HepG2 (cell line): ENCODE measurements around the gene VWA1. TPM values are rescaled to one million over a fixed set of nuclear protein-coding genes. Genes with fewer than 3 reads are reported as not detected.

Source experiments
- ATAC-seq: fragments of 200-7000 bp; cut with Tn5 transposase; 3 replicates; pipeline ENCODE4 v1.9.1; 2020; ENCODE audit warnings: mild to moderate bottlenecking, moderate library complexity
- BruUV-seq: library from RNA; stranded (reverse); fragments of 400-500 nt; replicated peaks from 2 replicates; lab custom pipeline; 2021; lab: Mats Ljungman, UMichigan
- CTCF ChIA-PET: fragments of 300-600 bp; formaldehyde crosslinking; extraction: SDS; loops from one replicate; lab custom pipeline; 2021; ENCODE audit warnings: low total read pairs, inconsistent platforms, low intra/inter-chr PET ratio; lab: Yijun Ruan, JAX
- POLR2A ChIA-PET: fragments of 350-600 bp; sonication (Branson Sonifier 250); formaldehyde crosslinking; loops from one replicate; lab custom pipeline; 2020; ENCODE audit warnings: antibody characterized with exemption, inconsistent platforms; lab: Yijun Ruan, JAX
- DNase-seq: peaks from one replicate; pipeline ENCODE4 v3.0.0-alpha.2; 2015; ENCODE audit warnings: low spot score
- FAIRE-seq: peaks from 3 replicates; lab custom pipeline; 2011; peaks lifted over from hg19 to GRCh38; lab: Jason Lieb, UNC
- H2AFZ ChIP-seq: one replicate; pipeline ENCODE4 v1.6.1; 2011; ENCODE audit warnings: low read length, inconsistent platforms
- H3K27ac ChIP-seq: fragments of 300-600 bp; 3 replicates; pipeline ENCODE4 v1.8.0; 2011; ENCODE audit warnings: mixed run types, mild to moderate bottlenecking, mixed read lengths, low read length, inconsistent platforms; ENCODE audit not compliant: insufficient read depth; ENCODE audit errors: extremely low read length
- H3K27me3 ChIP-seq, 2 experiments: fragments of 200-600 bp in 1 of 2; 2 replicates in 1 of 2; 3 replicates in 1 of 2; pipeline versions ENCODE4 v1.6.0 to v1.8.0; 2011; ENCODE audit warnings: low read length in 2 of 2, mild to moderate bottlenecking in 2 of 2, moderate library complexity in 2 of 2, inconsistent platforms in 1 of 2; ENCODE audit not compliant: insufficient read depth in 2 of 2, control insufficient read depth in 1 of 2
- H3K36me3 ChIP-seq, 2 experiments: fragments of 200-600 bp in 1 of 2; replicated peaks in 1 of 2; 2 replicates in 1 of 2; 3 replicates in 1 of 2; pipeline versions ENCODE4 v1.5.1 to v1.8.0; 2011; ENCODE audit warnings: low read length in 2 of 2, inconsistent platforms in 1 of 2; ENCODE audit not compliant: insufficient read depth in 2 of 2, control insufficient read depth in 1 of 2
- H3K4me1 ChIP-seq: 2 replicates; pipeline ENCODE4 v1.5.1; 2012; ENCODE audit warnings: low read length, inconsistent platforms; ENCODE audit not compliant: insufficient read depth
- H3K4me2 ChIP-seq: 2 replicates; pipeline ENCODE4 v1.6.0; 2011; ENCODE audit warnings: low read depth, low read length, inconsistent platforms
- H3K4me3 ChIP-seq, 3 experiments: fragments of 200-600 bp in 1 of 3; sonication (generic), shearing (Covaris generic) in 1 of 3; replicated peaks in 1 of 3; 2 replicates each; pipeline ENCODE4 v1.5.1; 2011 to 2016; ENCODE audit warnings: low read length in 3 of 3, inconsistent platforms in 2 of 3, low read depth in 2 of 3, mild to moderate bottlenecking in 2 of 3, control low read depth in 1 of 3, mixed read lengths in 1 of 3; ENCODE audit not compliant: insufficient read depth in 1 of 3
- H3K79me2 ChIP-seq: one replicate; pipeline ENCODE4 v1.6.1; 2011; ENCODE audit warnings: low read length, inconsistent platforms; ENCODE audit not compliant: insufficient read depth
- H3K9ac ChIP-seq: 2 replicates; pipeline ENCODE4 v1.6.0; 2011; ENCODE audit warnings: mild to moderate bottlenecking, low read depth, low read length, inconsistent platforms; ENCODE audit not compliant: insufficient read depth
- H3K9me3 ChIP-seq: 2 replicates; pipeline ENCODE4 v1.5.1; 2012; ENCODE audit warnings: mild to moderate bottlenecking, low read length
- H4K20me1 ChIP-seq: 2 replicates; pipeline ENCODE4 v1.6.0; 2011; ENCODE audit warnings: inconsistent platforms, mild to moderate bottlenecking, low read length, moderate library complexity; ENCODE audit not compliant: insufficient read depth
- FOXC1 ChIP-seq: sonication (generic); formaldehyde crosslinking; IDR thresholded peaks from 2 replicates; pipeline ENCODE4 v1.8.0; 2022; ENCODE audit warnings: mild to moderate bottlenecking, missing genetic modification reagents, borderline replicate concordance
- GATA4 ChIP-seq: sonication (generic); IDR thresholded peaks from 2 replicates; pipeline ENCODE4 v1.6.1; 2016; ENCODE audit warnings: antibody characterized with exemption, low read depth, borderline replicate concordance
- HES4 ChIP-seq: sonication (generic); formaldehyde crosslinking; IDR thresholded peaks from 2 replicates; pipeline ENCODE4 v1.9.0; 2021; ENCODE audit warnings: mild to moderate bottlenecking, missing genetic modification reagents, borderline replicate concordance
- IKZF1 ChIP-seq: fragments of 450-650 bp; IDR thresholded peaks from 2 replicates; pipeline ENCODE4 v1.7.1; 2016
- MEIS1 ChIP-seq: sonication (generic); formaldehyde crosslinking; IDR thresholded peaks from 2 replicates; pipeline ENCODE4 v1.9.0; 2021; ENCODE audit warnings: mild to moderate bottlenecking, missing genetic modification reagents, moderate library complexity, borderline replicate concordance
- MEIS2 ChIP-seq: sonication (generic); formaldehyde crosslinking; IDR thresholded peaks from 2 replicates; pipeline ENCODE4 v1.9.0; 2021; ENCODE audit warnings: mild to moderate bottlenecking, missing genetic modification reagents
- PCBP1 ChIP-seq: fragments of 200-400 bp; formaldehyde crosslinking; IDR thresholded peaks from 2 replicates; pipeline ENCODE4 v1.6.1; 2017; ENCODE audit warnings: mild to moderate bottlenecking, low read depth, low read length, borderline replicate concordance
- PPARG ChIP-seq: conservative IDR thresholded peaks from 2 replicates; pipeline ENCODE4 v1.6.1; 2016; ENCODE audit warnings: missing biosample characterization, missing genetic modification reagents
- RFXANK ChIP-seq: IDR thresholded peaks from 2 replicates; pipeline ENCODE4 v1.6.1; 2016
- SNAPC4 ChIP-seq: sonication (generic); formaldehyde crosslinking; IDR thresholded peaks from 2 replicates; pipeline ENCODE4 v1.4.0; 2020; ENCODE audit warnings: mild to moderate bottlenecking, missing genetic modification reagents
- ZNF234 ChIP-seq: sonication (generic); formaldehyde crosslinking; conservative IDR thresholded peaks from 2 replicates; pipeline ENCODE4 v1.5.1; 2020; ENCODE audit warnings: mild to moderate bottlenecking, missing genetic modification reagents
- ZNF446 ChIP-seq: sonication (generic); formaldehyde crosslinking; IDR thresholded peaks from 2 replicates; pipeline ENCODE4 v1.5.0; 2020; ENCODE audit warnings: mild to moderate bottlenecking, missing genetic modification reagents
- WGBS: methylation state at CpG from one replicate; pipeline ENCODE4 v1.1.6; 2017; ENCODE audit warnings: low lambda C conversion rate; 5-methylcytosine and 5-hydroxymethylcytosine counted together
- in situ Hi-C: cut with HindIII; loops from 2 replicates; pipeline ENCODE4 v1.10.0; 2017; ENCODE audit warnings: low pct_unique_long_range_greater_than_20kb; ENCODE audit not compliant: extremely low pct_ligation_motif_present
- intact Hi-C: fragments of 100-400 bp; cut with micrococcal nuclease; formaldehyde crosslinking; loops from one replicate; pipeline ENCODE4 v1.10.0; 2022; ENCODE audit not compliant: unreplicated experiment
- polyA plus RNA-seq, 8 experiments: library from polyadenylated mRNA; depleted of rRNA in 3 of 8; stranded (reverse) in 7 of 8; unstranded in 1 of 8; fragments of >200 nt; fragmentation: Illumina TruSeq in 4 of 8; extraction: Trizol in 4 of 8; gene quantifications; 2 replicates each; pipeline versions ENCODE4 v1.2.1 to v1.2.3, GENCODE V29; 2011 to 2016; ENCODE audit warnings: low read depth in 4 of 8, missing spikeins in 1 of 8, mixed read lengths in 1 of 8; ENCODE audit not compliant: insufficient read depth in 1 of 8
- total RNA-seq, 5 experiments: library from RNA; depleted of rRNA; stranded (reverse); fragments of >200 nt; fragmentation: Illumina TruSeq; extraction: Trizol; gene quantifications; 2 replicates each; pipeline ENCODE4 v1.2.3, GENCODE V29; 2016; ENCODE audit warnings: low read depth in 1 of 5
- TF ChIP-seq, protein P1 (sequence below): sonication (generic); formaldehyde crosslinking; IDR thresholded peaks from 2 replicates; pipeline ENCODE4 v1.4.0; 2020; ENCODE audit warnings: missing genetic modification reagents

VWA1 gene
- total and polyA plus RNA-seq, 2 of the 13 experiments (the other 11 are each of a cell fraction or from before 2014, with no cell fraction given): 40.9 to 57.5 TPM

GRCh38 chr1:1432951-1433803, 2.3 kb upstream of the VWA1 start (continued):
- TF ChIP-seq, protein P1, sequence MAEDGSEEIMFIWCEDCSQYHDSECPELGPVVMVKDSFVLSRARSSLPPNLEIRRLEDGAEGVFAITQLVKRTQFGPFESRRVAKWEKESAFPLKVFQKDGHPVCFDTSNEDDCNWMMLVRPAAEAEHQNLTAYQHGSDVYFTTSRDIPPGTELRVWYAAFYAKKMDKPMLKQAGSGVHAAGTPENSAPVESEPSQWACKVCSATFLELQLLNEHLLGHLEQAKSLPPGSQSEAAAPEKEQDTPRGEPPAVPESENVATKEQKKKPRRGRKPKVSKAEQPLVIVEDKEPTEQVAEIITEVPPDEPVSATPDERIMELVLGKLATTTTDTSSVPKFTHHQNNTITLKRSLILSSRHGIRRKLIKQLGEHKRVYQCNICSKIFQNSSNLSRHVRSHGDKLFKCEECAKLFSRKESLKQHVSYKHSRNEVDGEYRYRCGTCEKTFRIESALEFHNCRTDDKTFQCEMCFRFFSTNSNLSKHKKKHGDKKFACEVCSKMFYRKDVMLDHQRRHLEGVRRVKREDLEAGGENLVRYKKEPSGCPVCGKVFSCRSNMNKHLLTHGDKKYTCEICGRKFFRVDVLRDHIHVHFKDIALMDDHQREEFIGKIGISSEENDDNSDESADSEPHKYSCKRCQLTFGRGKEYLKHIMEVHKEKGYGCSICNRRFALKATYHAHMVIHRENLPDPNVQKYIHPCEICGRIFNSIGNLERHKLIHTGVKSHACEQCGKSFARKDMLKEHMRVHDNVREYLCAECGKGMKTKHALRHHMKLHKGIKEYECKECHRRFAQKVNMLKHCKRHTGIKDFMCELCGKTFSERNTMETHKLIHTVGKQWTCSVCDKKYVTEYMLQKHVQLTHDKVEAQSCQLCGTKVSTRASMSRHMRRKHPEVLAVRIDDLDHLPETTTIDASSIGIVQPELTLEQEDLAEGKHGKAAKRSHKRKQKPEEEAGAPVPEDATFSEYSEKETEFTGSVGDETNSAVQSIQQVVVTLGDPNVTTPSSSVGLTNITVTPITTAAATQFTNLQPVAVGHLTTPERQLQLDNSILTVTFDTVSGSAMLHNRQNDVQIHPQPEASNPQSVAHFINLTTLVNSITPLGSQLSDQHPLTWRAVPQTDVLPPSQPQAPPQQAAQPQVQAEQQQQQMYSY (CRISPR knock-in tag): peak; percentile 70; the same call in 1 of the 2 replicates
- TF ChIP-seq ZNF446 (CRISPR knock-in tag): no peak
- 0 out of 2 replicates have a peak, but pooled peaks have one; percentile 71 for TF ChIP-seq RFXANK (CRISPR knock-in tag)
- no peak; the same call in none of the 2 replicates for TF ChIP-seq ZNF234 (CRISPR knock-in tag)

GRCh38 chr1:1433804-1434130, 1.7 kb upstream of the VWA1 start:
- peaks cover 65% of the 10 kb centered on the region for H3K4me1 ChIP-seq
- no TSS peak for BruUV-seq
- 0% methylated on average over 3 of the region's 12 CpGs for WGBS
- intact Hi-C loops (no loop called here), in situ Hi-C loops (no loop called here)
- POLR2A ChIA-PET: interaction anchor here (0.7 to 11.0 kb wide), 15 partner anchors 8 to 335 kb away, joined by 3 to 355 read pairs (median 11); partner anchors contain the start of genes ANKRD65, AURKAIP1, CCNL2 and MRPL20
- no peak for DNase-seq
- H3K27me3 ChIP-seq: no peaks in the 10 kb centered on the region
- peak overlapping the region; percentile 85 for H3K9ac ChIP-seq
- H3K79me2 ChIP-seq: peaks cover 31% of the 10 kb centered on the region
- H2AFZ ChIP-seq: no peak overlapping the region
- H3K4me2 ChIP-seq: peak overlapping the region; percentile 89
- H3K4me3 ChIP-seq: peak overlapping the region; percentile 72 to 88 (median 84)
- no peak for ATAC-seq
- FAIRE-seq: no peak
- no peaks in the 10 kb centered on the region for H3K9me3 ChIP-seq
- CTCF ChIA-PET: no interaction called here
- H3K36me3 ChIP-seq: no peaks in the 10 kb centered on the region; a peak in 1 of 5 replicates
- no peaks in the 10 kb centered on the region for H4K20me1 ChIP-seq
- peak overlapping the region; percentile 94 for H3K27ac ChIP-seq
- TF ChIP-seq MEIS1 (CRISPR knock-in tag) (0 out of 2 replicates have a peak, but pooled peaks have one; percentile 7), MEIS2 (CRISPR knock-in tag) (0 out of 2 replicates have a peak, but pooled peaks have one; percentile 14), PPARG (CRISPR knock-in tag) (no peak), SNAPC4 (no peak), PCBP1 (no peak), IKZF1 (no peak), GATA4 (no peak), HES4 (0 out of 2 replicates have a peak, but pooled peaks have one; percentile 49), FOXC1 (CRISPR knock-in tag) (0 out of 2 replicates have a peak, but pooled peaks have one; percentile 37)
